ENCODE data around the gene ODC1. TPM values are rescaled to one million over a fixed set of nuclear protein-coding genes. Genes with fewer than 3 reads are reported as not detected.
"Not testable (repeated sequence)": the region's sequence is repeated elsewhere in the genome, so short reads cannot be mapped to it uniquely, and the experiment has no call there.

ODC1 gene
- total RNA-seq, 1 donor from 2014 or later: 235 TPM

GRCh38 chr2:10446631-10447030 lies 1.5 kb downstream of the ODC1 start:
- intact Hi-C loops (cut with micrococcal nuclease): loop anchor here (5.0 to 10.0 kb wide), 5 partner anchors 604 to 1444 kb away; partner anchors contain the start of genes ADAM17, MBOAT2, TAF1B and YWHAQ
- Mint-ChIP-seq H3K4me3 (peak overlapping the region; percentile 100), H3K36me3 (ENCODE audit: low read depth) (peaks cover 39% of the 10 kb centered on the region), H3K27ac (no peak overlapping the region), H3K27me3 (ENCODE audit: insufficient read depth) (peaks cover 1% of the 10 kb centered on the region), H3K9me3 (no peaks in the 10 kb centered on the region), H3K4me1 (ENCODE audit: low read depth) (peaks cover 57% of the 10 kb centered on the region)
- no peak for DNase-seq (ENCODE audit: low spot score)

- no peaks in the 10 kb centered on the region for H3K9me3 Mint-ChIP-seq
- H3K4me1 Mint-ChIP-seq (ENCODE audit: low read depth): peaks cover 44% of the 10 kb centered on the region
- intact Hi-C loops (cut with micrococcal nuclease): loop anchor here (1.0 to 10.0 kb wide), 6 partner anchors 36 to 890 kb away; partner anchors contain the start of genes ADAM17 and YWHAQ
- H3K27me3 Mint-ChIP-seq (ENCODE audit: insufficient read depth): no peaks in the 10 kb centered on the region
- H3K27ac Mint-ChIP-seq: peak overlapping the region; percentile 3
- H3K36me3 Mint-ChIP-seq (ENCODE audit: low read depth): peaks cover 51% of the 10 kb centered on the region
- DNase-seq (ENCODE audit: low spot score): peak; percentile 17
- H3K4me3 Mint-ChIP-seq: peak overlapping the region; percentile 80
These were observed 3.7 kb downstream of the ODC1 start for GRCh38 chr2:10444463-10444862.

- H3K9me3 Mint-ChIP-seq; H3K4me3 Mint-ChIP-seq; H3K27me3 Mint-ChIP-seq (ENCODE audit: insufficient read depth); H3K27ac Mint-ChIP-seq; DNase-seq (ENCODE audit: low spot score): not testable (repeated sequence)
- H3K36me3 Mint-ChIP-seq (ENCODE audit: low read depth): peaks cover 58% of the 10 kb centered on the region
- intact Hi-C loops (cut with micrococcal nuclease): loop anchor here (10.0 kb wide), 3 partner anchors 808 to 888 kb away; partner anchors contain the start of genes ADAM17 and YWHAQ
- peaks cover 38% of the 10 kb centered on the region for H3K4me1 Mint-ChIP-seq (ENCODE audit: low read depth)
These were observed 5.5 kb downstream of the ODC1 start for GRCh38 chr2:10442469-10443126.

GRCh38 chr2:10441948-10442347 lies 6.2 kb downstream of the ODC1 start:
- intact Hi-C loops (cut with micrococcal nuclease): loop anchor here (10.0 kb wide), 3 partner anchors 807 to 887 kb away; partner anchors contain the start of genes ADAM17 and YWHAQ
- H3K27me3 Mint-ChIP-seq (ENCODE audit: insufficient read depth): no peaks in the 10 kb centered on the region

GRCh38 chr2:10440736-10441135 lies 7.4 kb downstream of the ODC1 start:
- Mint-ChIP-seq H3K27ac (no peak overlapping the region), H3K9me3 (no peaks in the 10 kb centered on the region), H3K4me3 (no peak overlapping the region), H3K36me3 (ENCODE audit: low read depth) (peaks cover 54% of the 10 kb centered on the region), H3K4me1 (ENCODE audit: low read depth) (peaks cover 33% of the 10 kb centered on the region), H3K27me3 (ENCODE audit: insufficient read depth) (no peaks in the 10 kb centered on the region)
- no peak for DNase-seq (ENCODE audit: low spot score)
- intact Hi-C loops (cut with micrococcal nuclease): loop anchor here (10.0 kb wide), 3 partner anchors 806 to 886 kb away; partner anchors contain the start of genes ADAM17 and YWHAQ

More at GRCh38 chr2:10441948-10442347, 6.2 kb downstream of the ODC1 start:
- Mint-ChIP-seq H3K9me3 (no peaks in the 10 kb centered on the region), H3K4me1 (ENCODE audit: low read depth) (peaks cover 33% of the 10 kb centered on the region), H3K27ac (no peak overlapping the region), H3K36me3 (ENCODE audit: low read depth) (peaks cover 54% of the 10 kb centered on the region), H3K4me3 (no peak overlapping the region)
- no peak for DNase-seq (ENCODE audit: low spot score)

GRCh38 chr2:10439971-10440370 lies 8.2 kb downstream of the ODC1 start:
- intact Hi-C loops (cut with micrococcal nuclease): loop anchor here (10.0 kb wide), 3 partner anchors 805 to 885 kb away; partner anchors contain the start of genes ADAM17 and YWHAQ
- peaks cover 54% of the 10 kb centered on the region for H3K36me3 Mint-ChIP-seq (ENCODE audit: low read depth)
- peaks cover 29% of the 10 kb centered on the region for H3K4me1 Mint-ChIP-seq (ENCODE audit: low read depth)
- H3K4me3 Mint-ChIP-seq: no peak overlapping the region
- no peak overlapping the region for H3K27ac Mint-ChIP-seq
- DNase-seq (ENCODE audit: low spot score): no peak
- H3K9me3 Mint-ChIP-seq: no peaks in the 10 kb centered on the region
- H3K27me3 Mint-ChIP-seq (ENCODE audit: insufficient read depth): no peaks in the 10 kb centered on the region

GRCh38 chr2:10439185-10439879 lies 8.8 kb downstream of the ODC1 start:
- peaks cover 2% of the 10 kb centered on the region for H3K27me3 Mint-ChIP-seq (ENCODE audit: insufficient read depth)
- no peak overlapping the region for H3K4me3 Mint-ChIP-seq
- intact Hi-C loops (cut with micrococcal nuclease): no loop called here
- peaks cover 47% of the 10 kb centered on the region for H3K36me3 Mint-ChIP-seq (ENCODE audit: low read depth)
- H3K4me1 Mint-ChIP-seq (ENCODE audit: low read depth): peaks cover 23% of the 10 kb centered on the region
- DNase-seq (ENCODE audit: low spot score): no peak
- no peaks in the 10 kb centered on the region for H3K9me3 Mint-ChIP-seq
- H3K27ac Mint-ChIP-seq: no peak overlapping the region

GRCh38 chr2:10438688-10439087 lies 9.4 kb downstream of the ODC1 start:
- no peaks in the 10 kb centered on the region for H3K9me3 Mint-ChIP-seq
- intact Hi-C loops (cut with micrococcal nuclease): no loop called here
- H3K36me3 Mint-ChIP-seq (ENCODE audit: low read depth): peaks cover 41% of the 10 kb centered on the region
- H3K27ac Mint-ChIP-seq: no peak overlapping the region
- no peak for DNase-seq (ENCODE audit: low spot score)
- no peak overlapping the region for H3K4me3 Mint-ChIP-seq
- H3K4me1 Mint-ChIP-seq (ENCODE audit: low read depth): peaks cover 17% of the 10 kb centered on the region
- peaks cover 2% of the 10 kb centered on the region for H3K27me3 Mint-ChIP-seq (ENCODE audit: insufficient read depth)

GRCh38 chr2:10437806-10438205 lies 10.3 kb downstream of the ODC1 start:
- H3K27me3 Mint-ChIP-seq (ENCODE audit: insufficient read depth): peaks cover 2% of the 10 kb centered on the region
- H3K9me3 Mint-ChIP-seq: no peaks in the 10 kb centered on the region
- no peak for DNase-seq (ENCODE audit: low spot score)
- intact Hi-C loops (cut with micrococcal nuclease): no loop called here
- peaks cover 34% of the 10 kb centered on the region for H3K36me3 Mint-ChIP-seq (ENCODE audit: low read depth)
- H3K4me3 Mint-ChIP-seq: no peak overlapping the region
- H3K27ac Mint-ChIP-seq: no peak overlapping the region
- peaks cover 14% of the 10 kb centered on the region for H3K4me1 Mint-ChIP-seq (ENCODE audit: low read depth)

- no peak for DNase-seq (ENCODE audit: low spot score)
- H3K4me3 Mint-ChIP-seq: no peak overlapping the region
- H3K4me1 Mint-ChIP-seq (ENCODE audit: low read depth): peaks cover 7% of the 10 kb centered on the region
- H3K27me3 Mint-ChIP-seq (ENCODE audit: insufficient read depth): peaks cover 2% of the 10 kb centered on the region
- H3K36me3 Mint-ChIP-seq (ENCODE audit: low read depth): peaks cover 23% of the 10 kb centered on the region
- no peaks in the 10 kb centered on the region for H3K9me3 Mint-ChIP-seq
- no peak overlapping the region for H3K27ac Mint-ChIP-seq
- intact Hi-C loops (cut with micrococcal nuclease): no loop called here
These were observed 11.5 kb downstream of the ODC1 start for GRCh38 chr2:10436583-10437110.

- H3K4me1 Mint-ChIP-seq (ENCODE audit: low read depth): peaks cover 6% of the 10 kb centered on the region
- no peak overlapping the region for H3K4me3 Mint-ChIP-seq
- H3K36me3 Mint-ChIP-seq (ENCODE audit: low read depth): peaks cover 19% of the 10 kb centered on the region
- H3K27ac Mint-ChIP-seq: no peak overlapping the region
- peaks cover 2% of the 10 kb centered on the region for H3K27me3 Mint-ChIP-seq (ENCODE audit: insufficient read depth)
- no peaks in the 10 kb centered on the region for H3K9me3 Mint-ChIP-seq
- intact Hi-C loops (cut with micrococcal nuclease): loop anchor here (1.0 to 2.0 kb wide), 6 partner anchors 27 to 637 kb away; no protein-coding TSS in a partner anchor
- DNase-seq (ENCODE audit: low spot score): no peak
These were observed 12.3 kb downstream of the ODC1 start for GRCh38 chr2:10435820-10436204.

- Mint-ChIP-seq H3K4me1 (ENCODE audit: low read depth) (peaks cover 6% of the 10 kb centered on the region), H3K27ac (peak overlapping the region; percentile 35), H3K9me3 (no peaks in the 10 kb centered on the region), H3K36me3 (ENCODE audit: low read depth) (peaks cover 15% of the 10 kb centered on the region), H3K4me3 (no peak overlapping the region), H3K27me3 (ENCODE audit: insufficient read depth) (peaks cover 2% of the 10 kb centered on the region)
- peak; percentile 65 for DNase-seq (ENCODE audit: low spot score)
- intact Hi-C loops (cut with micrococcal nuclease): loop anchor here (1.0 to 5.0 kb wide), 7 partner anchors 26 to 636 kb away; no protein-coding TSS in a partner anchor
These were observed 13.0 kb downstream of the ODC1 start for GRCh38 chr2:10434886-10435819.

All from activated T-helper 1 cell treated with anti-CD3 and anti-CD28 coated beads, Interleukin-12 subunit alpha, Interleukin-12 subunit beta, Interleukin-2, Interleukin-4 antibody, amounts not matched to agents 30 ng/mL and 10 ng/mL and 1 ng/mL, durations not matched to agents 14 hours and 24 hours and 36 hours (primary cell).